Ishikawa (cell line): ENCODE data around the gene CACYBP.

ENCODE experiments used
- CEBPB ChIP-seq: IDR thresholded peaks from 2 replicates; pipeline ENCODE4 v1.6.1; 2012
- CREB1 ChIP-seq: IDR thresholded peaks from 2 replicates; pipeline ENCODE4 v1.6.1; 2012; ENCODE audit warnings: low read depth
- EGR1 ChIP-seq: IDR thresholded peaks from 2 replicates; pipeline ENCODE4 v1.6.1; 2012
- EP300 ChIP-seq: IDR thresholded peaks from 2 replicates; pipeline ENCODE4 v1.6.1; 2012; ENCODE audit warnings: borderline replicate concordance
- FOXM1 ChIP-seq: IDR thresholded peaks from 2 replicates; pipeline ENCODE4 v1.6.1; 2012; ENCODE audit warnings: low read depth, borderline replicate concordance
- NFIC ChIP-seq: IDR thresholded peaks from 2 replicates; pipeline ENCODE4 v1.6.1; 2012
- RAD21 ChIP-seq: IDR thresholded peaks from 2 replicates; pipeline ENCODE4 v1.6.1; 2012; ENCODE audit warnings: low read depth
- TAF1 ChIP-seq: IDR thresholded peaks from 2 replicates; pipeline ENCODE4 v1.6.1; 2012; ENCODE audit warnings: low read depth, mild to moderate bottlenecking
- TCF12 ChIP-seq: IDR thresholded peaks from 2 replicates; pipeline ENCODE4 v1.6.1; 2012; ENCODE audit warnings: low read depth
- TEAD4 ChIP-seq: IDR thresholded peaks from 2 replicates; pipeline ENCODE4 v1.6.1; 2012
- USF1 ChIP-seq: IDR thresholded peaks from 2 replicates; pipeline ENCODE4 v1.6.1; 2012
- YY1 ChIP-seq: IDR thresholded peaks from 2 replicates; pipeline ENCODE4 v1.6.1; 2012; ENCODE audit warnings: low read depth
- ZBTB7A ChIP-seq: IDR thresholded peaks from 2 replicates; pipeline ENCODE4 v1.6.1; 2012; ENCODE audit warnings: low read depth
- TF ChIP-seq, protein P1 (sequence below): IDR thresholded peaks from 2 replicates; pipeline ENCODE4 v1.6.1; 2012; ENCODE audit warnings: low read depth, mild to moderate bottlenecking
- TF ChIP-seq, protein P2 (sequence below): IDR thresholded peaks from 2 replicates; pipeline ENCODE4 v1.6.1; 2012

Gene CACYBP

DNA sequence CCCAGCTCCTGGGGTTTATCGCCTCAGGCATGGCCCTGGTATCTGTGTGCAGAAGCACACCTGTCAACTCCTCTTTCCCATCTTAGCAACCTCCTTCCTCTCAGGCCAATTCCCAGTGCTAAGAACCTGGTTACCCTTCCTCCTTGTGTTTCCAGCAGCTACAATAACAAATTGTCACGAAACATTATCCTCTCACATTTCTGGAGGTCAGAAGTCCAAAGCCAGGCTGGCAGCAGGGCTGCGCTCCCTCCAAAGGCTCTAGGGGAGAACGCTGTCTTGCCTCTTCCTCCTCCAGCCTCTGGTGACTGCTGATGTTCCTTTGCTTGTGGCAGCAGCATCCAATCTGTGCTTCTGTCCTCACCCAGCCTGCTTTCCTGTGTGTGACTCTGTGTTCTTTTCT is 34.2 kb downstream of the CACYBP start:
- TF ChIP-seq ZBTB7A (no peak), YY1 (no peak), CEBPB (no peak)

GRCh38 chr1:175034775-175035174 is 35.0 kb downstream of the CACYBP start:
- TF ChIP-seq TEAD4 (no peak), EP300 (no peak), CREB1 (no peak), RAD21 (no peak), FOXM1 (no peak), NFIC (no peak), USF1 (no peak), EGR1 (no peak), CEBPB (no peak)
- TF ChIP-seq, protein P1, sequence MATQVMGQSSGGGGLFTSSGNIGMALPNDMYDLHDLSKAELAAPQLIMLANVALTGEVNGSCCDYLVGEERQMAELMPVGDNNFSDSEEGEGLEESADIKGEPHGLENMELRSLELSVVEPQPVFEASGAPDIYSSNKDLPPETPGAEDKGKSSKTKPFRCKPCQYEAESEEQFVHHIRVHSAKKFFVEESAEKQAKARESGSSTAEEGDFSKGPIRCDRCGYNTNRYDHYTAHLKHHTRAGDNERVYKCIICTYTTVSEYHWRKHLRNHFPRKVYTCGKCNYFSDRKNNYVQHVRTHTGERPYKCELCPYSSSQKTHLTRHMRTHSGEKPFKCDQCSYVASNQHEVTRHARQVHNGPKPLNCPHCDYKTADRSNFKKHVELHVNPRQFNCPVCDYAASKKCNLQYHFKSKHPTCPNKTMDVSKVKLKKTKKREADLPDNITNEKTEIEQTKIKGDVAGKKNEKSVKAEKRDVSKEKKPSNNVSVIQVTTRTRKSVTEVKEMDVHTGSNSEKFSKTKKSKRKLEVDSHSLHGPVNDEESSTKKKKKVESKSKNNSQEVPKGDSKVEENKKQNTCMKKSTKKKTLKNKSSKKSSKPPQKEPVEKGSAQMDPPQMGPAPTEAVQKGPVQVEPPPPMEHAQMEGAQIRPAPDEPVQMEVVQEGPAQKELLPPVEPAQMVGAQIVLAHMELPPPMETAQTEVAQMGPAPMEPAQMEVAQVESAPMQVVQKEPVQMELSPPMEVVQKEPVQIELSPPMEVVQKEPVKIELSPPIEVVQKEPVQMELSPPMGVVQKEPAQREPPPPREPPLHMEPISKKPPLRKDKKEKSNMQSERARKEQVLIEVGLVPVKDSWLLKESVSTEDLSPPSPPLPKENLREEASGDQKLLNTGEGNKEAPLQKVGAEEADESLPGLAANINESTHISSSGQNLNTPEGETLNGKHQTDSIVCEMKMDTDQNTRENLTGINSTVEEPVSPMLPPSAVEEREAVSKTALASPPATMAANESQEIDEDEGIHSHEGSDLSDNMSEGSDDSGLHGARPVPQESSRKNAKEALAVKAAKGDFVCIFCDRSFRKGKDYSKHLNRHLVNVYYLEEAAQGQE = no peak
- TF ChIP-seq, protein P2, sequence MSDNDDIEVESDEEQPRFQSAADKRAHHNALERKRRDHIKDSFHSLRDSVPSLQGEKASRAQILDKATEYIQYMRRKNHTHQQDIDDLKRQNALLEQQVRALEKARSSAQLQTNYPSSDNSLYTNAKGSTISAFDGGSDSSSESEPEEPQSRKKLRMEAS = no peak

GRCh38 chr1:175035865-175036264 is 36.1 kb downstream of the CACYBP start:
- TF ChIP-seq, protein P1 = no peak
- TF ChIP-seq TAF1 = no peak
- no peak for TF ChIP-seq YY1
- TF ChIP-seq, protein P2 = no peak
- TF ChIP-seq EGR1 = no peak
- no peak for TF ChIP-seq FOXM1
- TF ChIP-seq CREB1 = no peak
- no peak for TF ChIP-seq TCF12
- no peak for TF ChIP-seq RAD21
- TF ChIP-seq EP300 = no peak
- no peak for TF ChIP-seq CEBPB
- no peak for TF ChIP-seq NFIC
- TF ChIP-seq ZBTB7A = no peak
- TF ChIP-seq TEAD4 = no peak
- TF ChIP-seq USF1 = no peak

DNA sequence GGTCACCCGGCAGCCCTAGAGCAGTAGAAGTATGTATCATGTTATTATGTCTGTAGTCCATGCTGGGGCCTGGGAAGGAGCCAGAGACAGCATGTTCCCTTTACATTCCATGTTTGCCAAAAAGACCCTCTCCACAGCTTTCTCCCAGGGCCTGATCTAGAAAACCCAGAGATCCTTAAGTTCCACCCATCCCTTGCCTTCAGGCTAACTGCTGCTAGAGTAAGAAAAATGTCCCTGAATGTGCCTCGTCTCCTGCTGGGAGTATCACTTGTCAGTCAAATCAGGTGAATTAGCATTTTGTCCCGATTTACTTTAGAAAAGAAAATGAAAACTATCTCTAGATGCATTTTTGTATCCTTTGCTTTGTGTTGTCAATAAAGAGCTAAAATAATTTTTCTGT is 36.7 kb downstream of the CACYBP start:
- TF ChIP-seq TAF1 (no peak), EP300 (no peak), RAD21 (no peak), USF1 (no peak), FOXM1 (no peak), YY1 (no peak), ZBTB7A (no peak)
- TF ChIP-seq, protein P1 = no peak

DNA sequence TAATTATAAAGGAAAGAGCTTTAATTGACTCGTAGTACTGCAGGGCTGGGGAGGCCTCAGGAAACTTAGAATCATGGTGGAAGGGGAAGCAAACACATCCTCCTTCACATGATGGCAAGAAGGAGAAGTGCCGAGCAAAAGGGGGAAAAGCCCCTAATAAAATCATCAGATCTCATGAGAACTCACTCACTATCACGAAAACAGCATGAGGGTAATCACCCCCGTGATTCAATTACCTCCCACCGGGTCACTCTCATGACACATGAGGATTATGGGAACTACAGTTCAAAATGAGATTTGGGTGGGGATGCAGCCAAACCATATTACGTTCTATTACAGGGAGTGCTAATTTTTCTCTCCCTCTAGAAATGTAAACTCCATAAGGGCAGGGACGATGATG is 37.7 kb downstream of the CACYBP start:
- no peak for TF ChIP-seq CEBPB
- no peak for TF ChIP-seq FOXM1
- TF ChIP-seq, protein P2 = no peak
